Epithelial cell of esophagus (primary cell): ENCODE results near the gene SEC63.
"Not testable (repeated sequence)": the region's sequence is repeated elsewhere in the genome, so short reads cannot be mapped to it uniquely, and the experiment has no call there.

ENCODE experiments used
- DNase-seq: peaks from one replicate; pipeline ENCODE4 v3.0.0; 2010; ENCODE audit warnings: low read depth
- H3K4me3 ChIP-seq: 2 replicates; pipeline ENCODE4 v1.5.1; 2011; ENCODE audit warnings: mild to moderate bottlenecking, low read length, control low read depth
- TF ChIP-seq, protein P1 (sequence below): IDR thresholded peaks from 2 replicates; pipeline ENCODE4 v1.5.1; 2011; ENCODE audit warnings: low read depth, mild to moderate bottlenecking, low read length, control low read depth, inconsistent platforms; ENCODE audit not compliant: insufficient read depth; ENCODE audit errors: missing control alignments

SEC63 gene

GRCh38 chr6:107991772-107992550 lies 34.0 kb upstream of the SEC63 start:
- DNase-seq = peak; percentile 73
- no peak overlapping the region for H3K4me3 ChIP-seq
- TF ChIP-seq, protein P1, sequence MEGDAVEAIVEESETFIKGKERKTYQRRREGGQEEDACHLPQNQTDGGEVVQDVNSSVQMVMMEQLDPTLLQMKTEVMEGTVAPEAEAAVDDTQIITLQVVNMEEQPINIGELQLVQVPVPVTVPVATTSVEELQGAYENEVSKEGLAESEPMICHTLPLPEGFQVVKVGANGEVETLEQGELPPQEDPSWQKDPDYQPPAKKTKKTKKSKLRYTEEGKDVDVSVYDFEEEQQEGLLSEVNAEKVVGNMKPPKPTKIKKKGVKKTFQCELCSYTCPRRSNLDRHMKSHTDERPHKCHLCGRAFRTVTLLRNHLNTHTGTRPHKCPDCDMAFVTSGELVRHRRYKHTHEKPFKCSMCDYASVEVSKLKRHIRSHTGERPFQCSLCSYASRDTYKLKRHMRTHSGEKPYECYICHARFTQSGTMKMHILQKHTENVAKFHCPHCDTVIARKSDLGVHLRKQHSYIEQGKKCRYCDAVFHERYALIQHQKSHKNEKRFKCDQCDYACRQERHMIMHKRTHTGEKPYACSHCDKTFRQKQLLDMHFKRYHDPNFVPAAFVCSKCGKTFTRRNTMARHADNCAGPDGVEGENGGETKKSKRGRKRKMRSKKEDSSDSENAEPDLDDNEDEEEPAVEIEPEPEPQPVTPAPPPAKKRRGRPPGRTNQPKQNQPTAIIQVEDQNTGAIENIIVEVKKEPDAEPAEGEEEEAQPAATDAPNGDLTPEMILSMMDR = no peak

DNA sequence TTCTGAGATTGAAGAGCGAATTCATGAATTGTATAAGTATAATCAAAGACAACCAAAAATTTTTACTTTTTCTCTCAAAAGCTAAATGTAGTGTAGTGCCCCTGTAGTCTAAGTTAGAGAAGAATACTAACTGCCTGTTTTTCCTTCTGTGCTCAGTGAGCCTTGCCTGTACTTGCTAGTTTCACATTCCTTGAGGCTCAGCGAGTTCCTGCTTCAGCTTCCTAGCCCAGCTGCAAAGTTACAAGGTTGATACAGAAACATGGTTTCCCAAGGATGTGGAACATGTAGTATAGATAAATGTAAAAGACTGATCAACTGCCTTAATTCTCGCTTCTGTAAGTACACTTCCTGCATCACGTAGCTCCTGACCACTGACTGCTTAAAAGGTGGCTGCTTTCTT lies 33.1 kb upstream of the SEC63 start:
- DNase-seq = peak; percentile 70
- TF ChIP-seq, protein P1 = no peak
- H3K4me3 ChIP-seq = no peak overlapping the region

DNA sequence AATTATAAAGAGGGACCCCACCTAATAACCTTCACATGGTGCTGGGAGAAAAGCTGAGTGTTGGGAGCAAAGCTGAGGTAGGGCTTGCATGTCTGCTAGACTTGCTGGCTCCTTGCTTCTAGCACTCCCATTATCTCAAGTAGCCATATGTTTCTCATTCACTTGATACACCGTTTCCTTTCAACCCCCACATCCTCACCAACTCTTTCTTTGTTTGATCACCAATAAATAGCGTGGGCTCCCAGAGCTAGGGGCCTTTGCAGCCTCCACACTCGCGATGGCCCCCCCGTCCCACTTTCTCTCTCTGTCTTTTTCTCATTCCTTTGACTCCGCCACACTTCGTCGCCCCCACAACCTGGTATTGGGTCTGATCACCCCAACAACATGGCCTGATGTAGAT lies 32.6 kb upstream of the SEC63 start:
- not testable (repeated sequence) for H3K4me3 ChIP-seq, DNase-seq

DNA sequence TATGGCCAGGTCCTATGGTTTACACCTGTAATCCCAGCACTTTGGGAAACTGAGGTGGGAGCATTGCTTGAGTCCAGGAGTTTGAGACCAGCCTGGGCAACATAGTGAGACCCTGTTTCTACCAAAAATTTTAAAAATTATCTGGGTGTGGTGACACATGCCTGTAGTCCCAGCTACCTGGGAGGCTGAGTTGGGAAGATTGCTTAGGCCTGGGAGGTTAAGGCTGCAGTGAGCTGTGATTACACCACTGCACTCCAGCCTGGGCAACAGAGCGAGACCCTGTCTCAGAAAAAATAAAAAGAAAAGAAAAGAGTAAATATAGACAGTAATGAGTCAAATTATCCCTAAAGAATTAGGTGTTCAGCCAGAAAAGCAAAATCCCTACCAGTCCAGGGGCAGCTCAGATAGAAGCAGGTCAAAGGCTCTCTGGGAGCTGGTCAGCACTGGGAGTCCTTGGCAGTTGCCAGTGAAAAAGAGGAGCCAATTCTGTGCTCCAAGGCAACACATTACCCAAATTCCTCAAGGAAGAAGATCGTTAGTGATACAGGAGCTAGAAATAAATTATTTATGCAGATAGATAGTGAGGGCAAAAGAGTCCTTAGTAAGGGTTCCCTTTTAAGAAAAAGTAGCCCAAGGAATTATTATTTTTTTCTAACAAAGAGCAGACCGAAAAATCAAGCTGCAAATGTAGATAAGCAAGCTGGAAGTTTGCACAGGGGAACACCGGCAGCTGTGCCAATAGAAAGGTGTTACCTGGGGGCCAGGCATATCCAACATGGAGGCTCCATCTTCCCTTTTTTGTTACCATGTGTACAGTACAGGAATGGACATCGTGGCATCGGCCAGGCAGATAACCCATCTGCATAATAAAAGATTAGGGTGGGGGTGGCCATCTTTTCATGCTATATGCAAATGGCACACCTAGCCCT lies 31.4 kb upstream of the SEC63 start:
- no peak overlapping the region for H3K4me3 ChIP-seq
- DNase-seq = no peak
- TF ChIP-seq, protein P1 = no peak

GRCh38 chr6:107988570-107988969 lies 30.6 kb upstream of the SEC63 start:
- no peak overlapping the region for H3K4me3 ChIP-seq
- TF ChIP-seq, protein P1 = no peak
- no peak for DNase-seq

GRCh38 chr6:107987805-107988204 lies 29.8 kb upstream of the SEC63 start:
- TF ChIP-seq, protein P1 = no peak
- no peak for DNase-seq
- no peak overlapping the region for H3K4me3 ChIP-seq

- TF ChIP-seq, protein P1 = no peak
- no peak for DNase-seq
- no peak overlapping the region for H3K4me3 ChIP-seq
These were observed 27.7 kb upstream of the SEC63 start for GRCh38 chr6:107985701-107986100.
